Upper lobe of left lung (tissue), 6 donors: ENCODE data around the gene TBC1D23. TPM values are rescaled to one million over a fixed set of nuclear protein-coding genes. Genes with fewer than 3 reads are reported as not detected.
"Not testable (repeated sequence)": the region's sequence is repeated elsewhere in the genome, so short reads cannot be mapped to it uniquely, and the experiment has no call there.

Source experiments
- ATAC-seq, 2 donors: fragments of 200-7000 bp; cut with Tn5 transposase; one replicate each; pipeline ENCODE4 v1.9.1; 2022; ENCODE audit warnings: mild to moderate bottlenecking in 2 of 2, moderate library complexity in 2 of 2; ENCODE audit not compliant: low FRiP score in 2 of 2
- DNase-seq, 2 donors: peaks; one replicate each; pipeline ENCODE4 v3.0.0-alpha.2; 2019 to 2020
- H3K27ac ChIP-seq, 4 donors: fragments of 200-600 bp; sonication (generic); one replicate each; pipeline ENCODE4 v1.5.1; 2016 to 2019
- H3K27me3 ChIP-seq, 4 donors: fragments of 200-600 bp; sonication (generic); one replicate each; pipeline ENCODE4 v1.5.1; 2017 to 2019
- H3K36me3 ChIP-seq, 4 donors: fragments of 200-600 bp; sonication (generic); one replicate each; pipeline ENCODE4 v1.5.1; 2016 to 2019
- H3K4me1 ChIP-seq, 4 donors: fragments of 200-600 bp; sonication (generic); one replicate each; pipeline ENCODE4 v1.5.1; 2018 to 2019
- H3K4me3 ChIP-seq, 4 donors: fragments of 200-600 bp; sonication (generic); one replicate each; pipeline ENCODE4 v1.5.1; 2017 to 2019; ENCODE audit warnings: mild to moderate bottlenecking in 2 of 4, moderate library complexity in 1 of 4
- H3K9me3 ChIP-seq, 4 donors: fragments of 200-600 bp; sonication (generic); one replicate each; pipeline ENCODE4 v1.5.1; 2018 to 2019
- CTCF ChIP-seq, 6 experiments: fragments of 450-650 bp in 4 of 6; fragments of 200-600 bp in 2 of 6; sonication (generic) in 2 of 6; IDR thresholded peaks; one replicate each; pipeline ENCODE4 v1.5.1; 2016 to 2019; ENCODE audit warnings: antibody characterized with exemption in 6 of 6
- EP300 ChIP-seq, 4 donors: sonication (generic); formaldehyde crosslinking; IDR thresholded peaks; one replicate each; pipeline ENCODE4 v1.5.1; 2017; ENCODE audit warnings: antibody characterized with exemption in 4 of 4, control low read depth in 2 of 4
- POLR2A ChIP-seq, 4 donors: fragments of 450-650 bp; IDR thresholded peaks; one replicate each; pipeline ENCODE4 v1.5.1; 2016 to 2017; ENCODE audit warnings: antibody characterized with exemption in 4 of 4, mild to moderate bottlenecking in 2 of 4
- POLR2AphosphoS5 ChIP-seq, 2 donors: sonication (generic); formaldehyde crosslinking; IDR thresholded peaks; one replicate each; pipeline ENCODE4 v1.5.1; 2017; ENCODE audit warnings: antibody characterized with exemption in 2 of 2
- WGBS, 2 donors: methylation state at CpG; one replicate each; pipeline ENCODE4 v1.1.5; 2017 to 2018; 5-methylcytosine and 5-hydroxymethylcytosine counted together
- total RNA-seq, 6 donors: library from RNA; depleted of rRNA in 4 of 6; stranded (reverse); fragments of >200 nt in 4 of 6; gene quantifications; one replicate each; pipeline versions ENCODE4 v1.1.0 to v1.2.1, GENCODE V29; 2016 to 2021
- donor health status: DM: no; HTN: no; CAD: no; lungs with moderate emphysema.
- donor health status: DM: no; HTN: yes; CAD: no; lungs with severe emphysema.

The TBC1D23 gene
- total RNA-seq, 6 donors from 2014 or later = 13.4 to 42.7 (median 32.0) TPM

GRCh38 chr3:100271522-100271921 is 10.7 kb downstream of the TBC1D23 start:
- Histone ChIP-seq H3K27ac (no peak overlapping the region), H3K9me3 (no peaks in the 10 kb centered on the region), H3K4me3 (no peak overlapping the region), H3K4me1 (peaks cover 0 to 13% (median 10%) of the 10 kb centered on the region in 4 donors), H3K27me3 (no peaks in the 10 kb centered on the region), H3K36me3 (no peaks in the 10 kb centered on the region)
- 95 to 97% methylated on average over 1 of the region's 1 CpG for WGBS, 2 donors
- DNase-seq = no peak
- TF ChIP-seq EP300 (IDR thresholded peaks at IDR 0.05) = no peak
- TF ChIP-seq CTCF (IDR thresholded peaks at IDR 0.05) = no peak
- TF ChIP-seq POLR2AphosphoS5 (IDR thresholded peaks at IDR 0.05) = no peak
- TF ChIP-seq POLR2A (IDR thresholded peaks at IDR 0.05) = no peak
- no peak for ATAC-seq

- ATAC-seq, H3K4me3 ChIP-seq, DNase-seq, H3K27me3 ChIP-seq, H3K36me3 ChIP-seq, H3K27ac ChIP-seq, H3K9me3 ChIP-seq: not testable (repeated sequence)
- 76 to 89% methylated on average over 11 to 13 of the region's 13 CpGs for WGBS, 2 donors
- peaks cover 0 to 10% (median 7%) of the 10 kb centered on the region in 4 donors for H3K4me1 ChIP-seq
These were observed 12.2 kb downstream of the TBC1D23 start for GRCh38 chr3:100272797-100273611.

GRCh38 chr3:100274361-100274760 is 13.6 kb downstream of the TBC1D23 start:
- 94 to 95% methylated on average over 5 of the region's 5 CpGs for WGBS, 2 donors

GRCh38 chr3:100277255-100277800 is 16.5 kb downstream of the TBC1D23 start:
- no peak for ATAC-seq
- WGBS, 2 donors = 83 to 94% methylated on average over 1 of the region's 1 CpG

More at GRCh38 chr3:100274361-100274760, 13.6 kb downstream of the TBC1D23 start:
- Histone ChIP-seq H3K4me1 (peaks cover 0 to 7% (median 3%) of the 10 kb centered on the region in 4 donors), H3K4me3 (no peak overlapping the region), H3K9me3 (no peaks in the 10 kb centered on the region), H3K36me3 (no peaks in the 10 kb centered on the region), H3K27me3 (no peaks in the 10 kb centered on the region), H3K27ac (no peak overlapping the region)
- DNase-seq (no peak), ATAC-seq (no peak)
- no peak for TF ChIP-seq POLR2A (IDR thresholded peaks at IDR 0.05)
- TF ChIP-seq EP300 (IDR thresholded peaks at IDR 0.05) = no peak
- TF ChIP-seq POLR2AphosphoS5 (IDR thresholded peaks at IDR 0.05) = no peak
- no peak for TF ChIP-seq CTCF (IDR thresholded peaks at IDR 0.05)

More at GRCh38 chr3:100277255-100277800, 16.5 kb downstream of the TBC1D23 start:
- Histone ChIP-seq H3K36me3 (peaks cover 3 to 25% (median 13%) of the 10 kb centered on the region in 4 donors), H3K27ac (no peak overlapping the region), H3K4me1 (no peaks in the 10 kb centered on the region), H3K9me3 (no peaks in the 10 kb centered on the region), H3K27me3 (no peaks in the 10 kb centered on the region), H3K4me3 (no peak overlapping the region)
- TF ChIP-seq CTCF (IDR thresholded peaks at IDR 0.05) (no peak), POLR2A (IDR thresholded peaks at IDR 0.05) (no peak), POLR2AphosphoS5 (IDR thresholded peaks at IDR 0.05) (no peak), EP300 (IDR thresholded peaks at IDR 0.05) (no peak)
- no peak for DNase-seq
